Measurements from ENCODE around the gene GABARAPL1. TPM values are rescaled to one million over a fixed set of nuclear protein-coding genes. Genes with fewer than 3 reads are reported as not detected.

GABARAPL1 gene
- polyA plus RNA-seq, 2 of the 4 experiments (the other 2 are of a cell fraction), result 35.9 to 46.2 TPM

- no peak for TF ChIP-seq E2F6 (IDR thresholded peaks at IDR 0.05; ENCODE audit: borderline replicate concordance, low read depth)
Measured at GRCh38 chr12:10174986-10175614, 37.6 kb upstream of the GABARAPL1 start (continued).

- Histone ChIP-seq H3K4me3 (no peak overlapping the region), H3K4me1 (0 out of 3 replicates have a peak, but pooled peaks cover 14% of the 10 kb centered on the region), H3K9me3 (no peaks in the 10 kb centered on the region), H3K4me2 (no peak overlapping the region), H3K27ac (no peak overlapping the region)
- POLR2A ChIA-PET, result no interaction called here
- DNase-seq (ENCODE audit: low read depth in 1 of 2, low spot score in 1 of 2) (no peak), ATAC-seq (no peak), FAIRE-seq (no peak)
- TF ChIP-seq TFCP2L1 (CRISPR knock-in tag; IDR thresholded peaks at IDR 0.05) (no peak), HEYL (CRISPR knock-in tag; IDR thresholded peaks at IDR 0.05) (no peak), FOSB (CRISPR knock-in tag; IDR thresholded peaks at IDR 0.05) (no peak), MYC (IDR thresholded peaks at IDR 0.05; ENCODE audit: borderline replicate concordance, low read length) (no peak), CBX2 (IDR thresholded peaks at IDR 0.05; ENCODE audit: borderline replicate concordance, low read depth) (no peak), ZNF302 (CRISPR knock-in tag; IDR thresholded peaks at IDR 0.05) (no peak), PBX3 (IDR thresholded peaks at IDR 0.05) (no peak), RCOR1 (IDR thresholded peaks at IDR 0.05; ENCODE audit: low read depth, low read length) (no peak), CBX8 (IDR thresholded peaks at IDR 0.05) (no peak), EHMT2 (IDR thresholded peaks at IDR 0.05; ENCODE audit: low read depth) (no peak), EHF (CRISPR knock-in tag; IDR thresholded peaks at IDR 0.05) (no peak), PHF8 (IDR thresholded peaks at IDR 0.05; ENCODE audit: borderline replicate concordance, low read depth) (no peak), RARB (CRISPR knock-in tag; IDR thresholded peaks at IDR 0.05) (no peak), CTCF (IDR thresholded peaks at IDR 0.05) (no peak), MAFK (IDR thresholded peaks at IDR 0.05; ENCODE audit: partially characterized antibody) (no peak), MAX (IDR thresholded peaks at IDR 0.05) (no peak), RFX5 (IDR thresholded peaks at IDR 0.05) (no peak), MAZ (IDR thresholded peaks at IDR 0.05; ENCODE audit: borderline replicate concordance, low read depth, low read length) (no peak), HMGXB4 (CRISPR knock-in tag; IDR thresholded peaks at IDR 0.05; ENCODE audit: borderline replicate concordance) (no peak)
- CTCF ChIA-PET, result interaction anchor here (0.9 to 1.9 kb wide), 4 partner anchors 12 to 23 kb away, joined by 3 to 7 read pairs (median 3); no protein-coding TSS in a partner anchor
- 52% methylated on average over 5 of the region's 5 CpGs for WGBS (ENCODE audit: missing lambda C conversion rate)
Measured at GRCh38 chr12:10175846-10176636, 36.6 kb upstream of the GABARAPL1 start.
